ENCODE results near the gene COP1.
"Not testable (repeated sequence)": the region's sequence is repeated elsewhere in the genome, so short reads cannot be mapped to it uniquely, and the experiment has no call there.

Gene COP1

DNA sequence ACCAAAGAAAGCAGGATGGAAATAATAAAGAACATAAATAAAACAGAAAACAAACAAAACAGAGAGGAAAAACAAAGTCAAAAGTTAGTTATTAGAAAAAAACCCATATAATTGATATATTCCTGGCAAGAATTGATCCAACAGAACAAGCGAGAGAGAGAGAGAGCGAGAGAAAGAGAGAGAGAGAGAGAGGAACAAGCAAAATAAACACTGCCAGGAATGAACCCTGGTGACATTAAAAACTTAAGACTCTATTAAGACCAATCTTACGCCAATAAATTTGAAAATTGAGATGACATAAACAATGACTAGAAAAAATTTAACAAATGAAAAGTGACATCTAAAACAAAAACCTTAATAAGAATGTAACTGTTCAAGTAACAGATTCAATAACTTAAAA lies 64.1 kb downstream of the COP1 start:
- no peak for FAIRE-seq
- no peak for DNase-seq (ENCODE audit: extremely low spot score, insufficient read length, low read depth)

DNA sequence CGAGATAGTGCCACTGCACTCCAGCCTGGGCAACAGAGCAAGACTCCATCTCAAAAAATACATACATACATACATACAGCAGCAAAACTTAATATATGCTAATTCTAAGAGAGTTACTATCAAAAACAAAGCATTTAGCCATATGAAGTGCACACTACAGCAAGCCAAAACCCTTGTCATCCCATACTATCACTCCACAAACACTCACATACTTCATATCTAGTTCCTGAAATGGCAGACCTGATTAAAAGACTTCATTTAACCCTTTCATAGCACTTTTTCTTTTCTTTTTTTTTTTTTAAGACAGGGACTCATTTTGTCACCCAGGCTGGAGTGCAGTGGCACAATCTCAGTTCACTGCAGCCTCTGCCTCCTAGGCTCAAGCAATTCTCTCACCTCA lies 65.6 kb downstream of the COP1 start:
- FAIRE-seq = no peak

DNA sequence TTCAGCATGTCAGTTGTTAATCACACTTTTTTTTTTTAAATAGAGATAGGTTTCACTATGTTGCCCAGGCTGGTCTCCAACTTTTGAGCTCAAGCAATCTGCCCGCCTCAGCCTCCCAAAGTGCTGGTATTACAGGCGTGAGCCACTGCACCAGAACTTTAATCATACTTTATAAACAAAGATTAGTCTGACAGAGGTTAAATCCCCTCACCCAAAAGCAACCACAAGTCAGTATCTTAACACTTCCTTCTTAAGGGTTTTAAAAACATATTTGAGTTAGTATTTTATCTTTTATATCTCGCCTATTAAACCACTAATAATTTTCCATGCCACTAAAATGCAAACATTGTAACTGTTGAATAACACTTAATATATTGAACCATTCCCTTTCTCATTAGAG lies 70.2 kb downstream of the COP1 start:
- DNase-seq (ENCODE audit: extremely low spot score, insufficient read length, low read depth) (no peak), FAIRE-seq (no peak)

More for the DNA sequence above, 65.6 kb downstream of the COP1 start:
- no peak for DNase-seq (ENCODE audit: extremely low spot score, insufficient read length, low read depth)

DNA sequence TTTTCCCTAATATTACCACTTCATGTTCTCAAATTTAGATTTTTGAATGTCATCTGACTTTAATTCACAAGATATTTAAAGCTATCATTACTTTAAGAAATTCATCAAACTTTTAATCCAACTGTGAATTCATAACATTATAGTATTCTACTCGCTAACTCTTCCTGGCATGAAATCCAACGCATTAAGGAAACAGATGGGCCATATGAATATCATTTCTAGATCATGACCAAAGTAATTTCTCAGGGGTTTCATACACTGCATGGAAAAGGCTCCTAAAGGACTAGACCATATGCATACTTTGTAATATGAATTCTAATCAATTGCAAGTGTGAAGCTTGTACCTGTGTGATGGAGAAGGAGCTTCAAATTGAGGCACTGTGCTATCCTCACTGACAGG lies 72.4 kb downstream of the COP1 start:
- no peak for FAIRE-seq

DNA sequence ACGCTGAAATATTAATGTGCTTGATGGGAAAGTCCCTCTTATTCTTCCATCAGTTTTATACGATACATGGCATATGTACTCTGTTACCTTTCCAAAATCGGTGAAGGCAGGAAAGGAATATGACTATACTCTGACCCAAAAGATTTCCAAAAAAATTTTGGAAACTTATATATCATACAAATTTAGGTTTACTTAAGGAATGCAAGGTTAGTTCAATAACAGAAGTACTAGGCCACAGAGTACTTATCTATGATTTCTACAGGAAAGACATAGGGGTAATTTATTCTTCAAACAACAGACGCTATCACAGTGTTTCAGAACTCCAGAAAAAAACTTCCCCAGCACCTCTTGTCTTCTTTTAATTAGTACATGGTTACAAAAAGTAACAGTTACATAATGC lies 84.8 kb downstream of the COP1 start:
- DNase-seq (ENCODE audit: extremely low spot score, insufficient read length, low read depth) (no peak), FAIRE-seq (no peak)

More for the DNA sequence above, 72.4 kb downstream of the COP1 start:
- DNase-seq (ENCODE audit: extremely low spot score, insufficient read length, low read depth) = no peak

DNA sequence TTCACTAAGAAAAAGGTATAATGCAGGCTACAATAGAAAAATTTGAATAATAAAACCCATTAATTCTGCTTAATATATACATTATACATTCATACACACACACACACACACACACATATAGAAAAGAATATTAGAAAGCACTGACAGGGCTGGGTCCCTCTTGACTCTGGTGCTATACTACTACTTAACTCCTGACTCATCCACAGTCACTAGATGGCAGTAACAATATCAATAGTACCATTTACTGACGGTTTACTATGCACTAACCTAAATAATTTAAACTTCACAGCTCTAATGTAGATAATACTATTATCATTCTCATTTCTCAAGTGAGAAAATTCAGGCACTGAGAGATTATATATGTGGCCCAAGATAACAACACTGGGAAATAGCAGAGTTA lies 87.5 kb downstream of the COP1 start:
- FAIRE-seq (no peak), DNase-seq (ENCODE audit: extremely low spot score, insufficient read length, low read depth) (no peak)

DNA sequence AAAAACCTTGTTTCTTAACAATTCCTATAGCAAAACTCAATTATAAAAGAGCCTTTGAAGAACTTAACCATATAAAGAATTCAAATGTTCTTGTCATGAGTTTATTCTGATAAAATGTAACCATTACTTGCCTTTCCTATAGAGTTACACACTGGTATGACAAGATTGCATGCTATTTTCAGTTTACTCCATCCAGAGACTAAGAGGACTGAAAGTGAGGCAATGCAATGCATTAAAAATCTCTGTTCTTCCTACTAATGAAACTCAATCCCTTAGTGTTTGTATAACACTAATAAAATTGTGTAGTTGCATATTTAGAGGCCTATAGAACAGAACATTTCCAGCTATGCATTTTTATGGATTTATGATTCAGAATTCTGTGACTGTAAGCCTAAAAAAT lies 88.1 kb downstream of the COP1 start:
- no peak for FAIRE-seq
- DNase-seq (ENCODE audit: extremely low spot score, insufficient read length, low read depth) = no peak

DNA sequence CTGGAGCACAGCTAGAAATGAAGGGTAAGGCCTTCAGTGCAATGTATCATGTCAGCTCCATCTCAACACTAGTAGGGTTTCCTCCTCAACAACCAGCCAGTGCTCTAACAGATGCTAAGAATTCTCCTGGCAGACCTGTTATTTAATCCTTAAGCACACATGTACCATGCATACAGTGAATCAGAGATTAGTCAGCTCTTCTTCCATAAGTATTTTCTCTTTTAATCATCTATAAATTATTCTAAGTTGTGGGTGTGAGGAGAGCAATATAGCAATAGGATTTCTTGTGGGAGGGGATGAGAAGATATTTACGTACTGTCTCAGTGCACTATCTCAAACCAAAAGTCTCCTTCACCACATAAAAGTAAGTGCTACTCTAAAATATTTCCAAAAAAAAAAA lies 95.3 kb downstream of the COP1 start:
- DNase-seq (ENCODE audit: extremely low spot score, insufficient read length, low read depth) (no peak), FAIRE-seq (no peak)

DNA sequence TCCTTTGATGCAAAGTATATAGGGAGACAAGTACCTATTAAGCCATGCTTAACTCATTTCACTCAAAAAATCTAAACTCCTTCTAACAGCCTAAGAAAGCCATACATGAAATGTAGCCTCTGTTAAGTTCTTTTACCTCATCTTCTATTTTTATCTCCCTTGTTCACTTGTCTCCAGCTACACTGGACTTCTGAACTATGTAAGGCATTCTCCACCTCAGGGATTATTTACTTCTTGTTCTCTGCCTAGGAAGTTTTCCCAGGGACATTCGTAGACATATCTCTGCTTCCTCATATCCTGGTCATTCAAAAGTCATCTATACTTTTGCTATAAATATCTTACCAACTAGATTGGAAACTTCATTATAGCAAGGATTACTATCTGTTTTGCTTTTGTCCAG lies 96.9 kb downstream of the COP1 start:
- FAIRE-seq (no peak), DNase-seq (ENCODE audit: extremely low spot score, insufficient read length, low read depth) (no peak)

DNA sequence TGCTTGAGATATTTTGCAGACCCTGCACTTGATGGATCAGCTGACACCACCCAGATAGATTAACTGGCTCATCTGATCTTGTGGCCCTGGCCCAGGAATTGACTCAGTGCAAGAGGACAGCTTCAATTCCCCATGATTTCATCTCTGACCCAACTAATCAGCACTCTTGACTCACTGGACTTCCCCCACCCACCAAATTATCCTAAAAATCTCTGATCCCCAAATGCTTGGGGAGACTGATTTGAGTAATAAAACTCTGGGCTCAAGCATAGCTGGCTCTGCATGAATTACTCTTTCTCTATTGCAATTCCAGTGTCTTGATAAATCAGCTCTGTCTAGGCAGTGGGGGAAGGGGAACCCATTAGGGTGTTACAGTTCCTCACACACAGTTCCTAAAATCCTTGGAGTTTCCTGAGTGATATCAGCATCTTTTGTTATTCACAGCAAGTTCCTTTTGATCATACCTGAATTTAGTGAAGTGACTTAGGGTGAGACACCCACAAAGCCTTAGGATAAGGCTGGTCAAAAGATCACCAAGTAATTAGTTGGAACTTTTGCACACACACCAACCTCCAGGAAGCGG lies 104.2 kb downstream of the COP1 start:
- FAIRE-seq = no peak
- no peak for DNase-seq (ENCODE audit: extremely low spot score, insufficient read length, low read depth)

DNA sequence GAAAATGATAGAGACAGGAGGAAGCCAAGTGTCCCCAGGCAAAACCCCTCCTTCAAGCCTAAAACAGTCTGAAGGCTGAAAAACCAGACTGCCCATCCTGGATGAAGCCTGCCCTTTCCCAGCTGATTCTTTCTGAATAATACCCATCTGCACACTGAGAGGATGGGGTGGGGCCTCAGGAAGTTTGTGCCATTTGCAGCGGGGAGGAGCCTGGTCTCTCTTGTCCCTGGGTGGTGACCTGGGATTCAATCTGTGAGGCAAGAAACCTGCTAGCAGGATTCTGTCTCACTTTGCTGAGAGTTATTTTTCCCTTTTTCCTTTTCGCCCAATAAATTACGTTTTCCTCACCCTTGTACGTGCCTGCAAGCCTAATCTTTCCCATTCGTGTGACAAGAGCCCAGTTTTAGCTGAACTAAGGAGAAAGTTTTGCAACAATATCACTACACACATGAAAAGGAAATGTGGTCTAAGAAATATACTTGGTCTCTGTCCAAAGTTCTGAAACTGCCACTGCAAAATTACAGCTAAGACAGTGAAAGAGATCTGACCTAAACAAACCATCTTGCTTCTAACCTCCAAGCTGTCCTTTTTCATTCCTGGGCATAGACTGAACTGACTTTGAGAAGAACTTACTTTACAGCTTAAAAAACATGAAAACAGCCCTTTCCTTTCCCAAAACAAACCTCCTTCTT lies 105.0 kb downstream of the COP1 start:
- no peak for DNase-seq (ENCODE audit: extremely low spot score, insufficient read length, low read depth)
- FAIRE-seq = no peak

DNA sequence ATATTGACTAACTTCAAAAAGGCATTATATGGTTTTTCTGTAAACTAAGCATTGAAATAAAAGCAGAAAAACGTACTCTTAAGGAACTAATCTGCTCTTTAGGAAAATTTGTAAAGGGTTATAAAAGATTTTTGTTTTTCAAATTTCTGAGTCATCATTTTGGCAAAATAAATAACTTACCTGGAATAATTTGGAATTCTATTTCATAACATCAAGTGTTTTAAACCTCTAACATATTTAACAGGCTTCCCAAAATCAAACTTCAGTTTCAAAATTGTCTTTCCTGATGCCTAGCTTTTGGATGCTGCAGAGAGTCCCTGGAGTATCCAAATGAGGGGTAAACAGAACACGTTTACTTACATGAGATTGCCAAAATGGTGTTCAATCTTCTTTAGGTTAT lies 108.5 kb downstream of the COP1 start:
- no peak for FAIRE-seq
- no peak for DNase-seq (ENCODE audit: extremely low spot score, insufficient read length, low read depth)

DNA sequence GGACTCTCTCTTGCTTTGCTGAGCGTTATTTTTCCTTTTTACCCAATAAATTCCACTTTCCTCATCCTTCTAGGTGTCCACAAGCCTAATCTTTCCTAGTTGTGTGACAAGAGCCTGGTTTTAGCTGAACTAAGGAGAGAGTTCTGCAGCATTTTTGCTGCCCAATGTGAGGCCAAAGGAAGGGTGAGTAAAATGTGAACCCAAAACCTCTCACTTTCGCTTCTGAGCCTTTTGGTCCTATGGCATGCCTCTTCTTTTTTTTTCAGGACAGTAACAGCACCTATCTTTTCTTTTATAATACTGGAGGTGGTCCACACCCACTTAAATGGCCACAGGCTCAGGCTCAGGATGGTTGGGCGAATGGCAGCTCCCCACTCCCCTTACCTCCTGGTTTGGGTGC lies 111.1 kb downstream of the COP1 start:
- no peak for FAIRE-seq
- no peak for DNase-seq (ENCODE audit: extremely low spot score, insufficient read length, low read depth)

DNA sequence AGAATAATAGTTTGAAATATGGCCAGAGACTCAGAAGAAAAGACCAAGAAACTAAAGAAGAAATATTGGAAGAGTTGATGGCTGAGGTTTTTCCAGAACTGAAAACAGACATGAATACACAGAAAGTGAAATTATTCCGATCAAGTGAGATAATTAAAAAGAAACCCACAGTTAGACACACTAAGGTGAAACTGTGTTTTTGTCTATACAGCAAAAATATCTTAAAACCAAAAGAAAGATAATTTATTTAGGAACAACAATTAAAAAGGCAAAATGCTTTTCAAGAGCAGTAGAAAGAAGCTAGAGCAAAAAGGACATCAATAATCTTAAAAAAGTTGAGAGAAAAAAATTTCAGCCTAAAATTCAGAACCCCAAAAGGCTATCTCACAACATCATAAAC lies 116.3 kb downstream of the COP1 start:
- FAIRE-seq = no peak

DNA sequence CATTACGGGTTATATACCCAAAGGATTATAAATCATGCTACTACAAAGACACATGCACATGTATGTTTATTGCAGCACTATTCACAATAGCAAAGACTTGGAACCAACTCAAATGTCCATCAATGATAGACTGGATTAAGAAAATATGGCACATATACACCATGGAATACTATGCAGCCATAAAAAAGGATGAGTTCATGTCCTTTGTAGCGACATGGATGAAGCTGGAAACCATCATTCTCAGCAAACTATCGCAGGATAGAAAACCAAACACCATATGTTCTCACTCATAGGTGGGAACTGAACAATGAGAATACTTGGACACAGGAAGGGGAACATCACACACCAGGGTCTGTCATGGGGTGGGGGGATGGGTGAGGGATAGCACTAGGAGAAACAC lies 119.3 kb downstream of the COP1 start:
- FAIRE-seq; DNase-seq (ENCODE audit: extremely low spot score, insufficient read length, low read depth): not testable (repeated sequence)

More for the DNA sequence above, 116.3 kb downstream of the COP1 start:
- DNase-seq (ENCODE audit: extremely low spot score, insufficient read length, low read depth) = no peak

DNA sequence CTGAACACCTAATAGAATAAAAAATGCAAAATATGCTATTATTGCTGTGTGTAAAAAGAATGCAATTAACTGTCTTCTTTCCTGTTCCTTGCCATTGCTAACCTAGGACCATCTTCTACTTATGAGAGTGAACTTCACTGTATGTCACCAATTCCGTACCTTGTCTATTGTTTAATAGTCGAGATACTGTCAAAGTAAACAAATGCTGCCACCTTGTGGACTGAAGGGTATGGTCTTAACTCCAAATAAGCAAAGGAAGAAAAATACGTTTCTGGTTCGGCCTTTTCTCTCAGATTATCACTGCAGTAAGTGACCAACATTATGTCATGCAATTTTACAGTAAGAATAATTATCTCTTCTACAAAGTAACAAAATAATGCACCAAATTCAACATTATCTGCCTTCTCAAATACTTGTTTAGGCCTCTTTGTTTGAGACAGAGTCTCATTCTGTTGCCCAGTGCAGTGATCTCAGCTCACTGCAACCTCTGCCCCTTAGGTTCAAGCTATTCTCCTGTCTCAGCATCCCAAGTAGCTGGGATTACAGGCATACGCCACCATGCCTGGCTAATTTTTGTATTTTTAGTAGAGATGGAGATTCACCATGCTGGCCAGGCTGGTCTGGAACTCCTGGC lies 133.4 kb downstream of the COP1 start:
- peak; percentile 81 for FAIRE-seq
- no peak for DNase-seq (ENCODE audit: extremely low spot score, insufficient read length, low read depth)

DNA sequence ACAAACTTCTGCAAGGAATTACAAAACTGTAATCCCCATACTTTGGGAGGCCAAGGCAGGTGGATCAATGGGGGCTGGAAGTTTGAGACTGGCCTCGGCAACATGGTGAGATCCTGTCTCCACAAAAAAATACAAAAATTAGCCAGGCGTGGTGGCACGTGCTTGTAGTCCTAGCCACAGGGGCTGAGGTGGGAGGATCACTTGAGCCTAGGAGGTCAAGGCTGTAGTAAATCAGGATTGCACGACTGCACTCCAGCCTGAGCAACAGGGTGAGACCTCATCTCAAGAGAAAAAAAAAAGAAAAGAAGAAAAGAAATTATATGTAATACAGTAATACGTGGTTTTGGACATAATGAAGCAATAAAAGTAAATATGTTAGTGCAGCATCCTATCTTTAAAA lies 138.2 kb downstream of the COP1 start:
- FAIRE-seq = no peak

DNA sequence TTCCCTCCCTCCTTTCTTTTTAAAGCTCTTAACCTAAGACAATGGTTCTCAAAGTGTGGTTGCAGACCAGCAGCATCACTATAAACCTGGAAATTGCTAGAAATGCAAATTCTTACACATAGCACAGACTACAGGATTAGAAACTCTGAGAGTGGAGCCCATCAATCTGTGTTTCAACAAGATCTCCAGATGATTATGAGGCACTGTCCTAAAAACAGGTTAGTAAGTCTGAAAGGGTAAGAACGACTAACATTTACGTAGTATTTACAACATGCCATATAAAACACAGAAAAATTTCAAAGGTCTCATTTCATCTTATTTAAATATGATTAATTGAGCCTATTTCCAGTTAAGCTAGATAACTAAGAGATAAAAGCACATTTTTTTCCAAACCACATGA lies 138.8 kb downstream of the COP1 start:
- FAIRE-seq (no peak), DNase-seq (ENCODE audit: extremely low spot score, insufficient read length, low read depth) (no peak)

More for the DNA sequence above, 138.2 kb downstream of the COP1 start:
- no peak for DNase-seq (ENCODE audit: extremely low spot score, insufficient read length, low read depth)

DNA sequence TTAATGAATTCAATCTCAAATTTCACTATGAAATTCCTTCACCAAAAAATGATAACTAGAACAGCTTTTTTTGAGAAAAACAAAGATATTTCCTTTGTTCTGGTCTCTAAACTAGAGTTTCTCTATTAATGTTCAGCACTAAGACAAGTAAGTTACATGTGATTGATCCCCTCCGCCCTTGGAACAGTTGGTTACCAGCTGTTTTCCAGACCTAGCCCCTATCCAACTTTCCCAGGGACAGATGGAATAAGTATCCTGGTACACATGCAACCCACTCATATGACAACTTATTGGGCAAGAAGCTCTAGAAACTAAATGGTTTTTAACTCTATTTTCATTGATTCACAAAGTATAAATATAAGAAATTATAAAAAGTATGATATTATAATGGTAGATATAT lies 140.4 kb downstream of the COP1 start:
- DNase-seq (ENCODE audit: extremely low spot score, insufficient read length, low read depth) (no peak), FAIRE-seq (no peak)

DNA sequence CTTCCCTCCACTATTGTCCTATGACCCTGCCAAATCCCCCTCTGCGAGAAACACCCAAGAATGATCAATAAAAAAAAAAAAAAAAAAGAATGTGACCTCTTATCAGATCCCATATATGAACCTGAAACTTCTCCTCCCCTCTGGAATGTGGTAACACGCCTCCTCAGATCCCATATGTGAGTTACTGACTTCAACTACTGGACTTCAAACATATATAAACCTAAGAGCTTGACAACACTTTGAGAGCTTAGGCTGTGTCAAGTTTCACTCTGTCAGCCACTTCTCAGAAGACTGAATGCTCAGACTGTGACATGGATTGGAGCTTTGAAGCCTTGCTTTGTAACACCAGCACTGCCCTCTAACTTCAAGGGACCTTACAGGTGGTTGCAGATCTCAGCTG lies 148.4 kb downstream of the COP1 start:
- no peak for DNase-seq (ENCODE audit: extremely low spot score, insufficient read length, low read depth)
- FAIRE-seq = no peak

DNA sequence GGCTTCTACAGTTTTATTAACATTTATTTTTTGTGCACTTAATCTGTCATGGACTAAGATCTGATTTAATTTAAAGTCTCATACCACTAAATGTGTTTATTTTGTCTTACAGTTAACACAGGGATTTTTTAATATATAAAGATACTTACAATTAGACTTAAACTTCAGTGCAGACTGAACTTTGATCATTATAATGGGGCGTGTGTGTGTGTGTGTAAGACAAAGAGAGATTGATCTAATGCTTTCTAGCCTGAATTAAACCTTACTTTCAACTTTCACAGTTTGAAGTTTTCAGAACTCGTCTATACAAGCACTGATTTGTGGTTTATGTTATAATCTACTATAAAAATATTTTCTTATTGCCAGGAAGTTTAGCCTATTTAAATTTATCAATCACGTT lies 150.8 kb downstream of the COP1 start:
- FAIRE-seq = no peak

DNA sequence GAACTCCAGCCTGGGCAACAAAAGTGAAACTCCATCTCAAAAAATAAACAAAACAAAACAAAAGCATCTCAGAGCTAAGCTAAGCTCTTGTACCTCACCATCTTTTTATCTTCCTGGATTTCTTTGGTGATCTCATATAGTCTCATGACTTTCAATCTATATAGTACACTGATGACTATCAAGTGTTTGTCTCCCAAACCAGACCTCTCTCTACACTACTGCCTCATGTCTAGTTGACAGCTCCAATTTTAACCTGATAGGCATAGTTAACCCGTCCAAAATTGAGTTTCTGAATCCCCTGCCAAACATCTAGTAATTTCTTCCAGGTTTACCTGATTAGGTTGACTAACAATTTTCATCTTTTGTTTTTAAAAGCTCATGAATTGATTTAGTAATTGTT lies 151.7 kb downstream of the COP1 start:
- DNase-seq (ENCODE audit: extremely low spot score, insufficient read length, low read depth) = no peak
- no peak for FAIRE-seq

More for the DNA sequence above, 150.8 kb downstream of the COP1 start:
- no peak for DNase-seq (ENCODE audit: extremely low spot score, insufficient read length, low read depth)
